NCI-H526 (cell line): ENCODE measurements around the gene NKD1.

Experiments
- DNase-seq, 2 experiments: peaks; one replicate each; lab custom pipeline; 2025; lab: John Stamatoyannopoulos, UW

NKD1 gene

DNA sequence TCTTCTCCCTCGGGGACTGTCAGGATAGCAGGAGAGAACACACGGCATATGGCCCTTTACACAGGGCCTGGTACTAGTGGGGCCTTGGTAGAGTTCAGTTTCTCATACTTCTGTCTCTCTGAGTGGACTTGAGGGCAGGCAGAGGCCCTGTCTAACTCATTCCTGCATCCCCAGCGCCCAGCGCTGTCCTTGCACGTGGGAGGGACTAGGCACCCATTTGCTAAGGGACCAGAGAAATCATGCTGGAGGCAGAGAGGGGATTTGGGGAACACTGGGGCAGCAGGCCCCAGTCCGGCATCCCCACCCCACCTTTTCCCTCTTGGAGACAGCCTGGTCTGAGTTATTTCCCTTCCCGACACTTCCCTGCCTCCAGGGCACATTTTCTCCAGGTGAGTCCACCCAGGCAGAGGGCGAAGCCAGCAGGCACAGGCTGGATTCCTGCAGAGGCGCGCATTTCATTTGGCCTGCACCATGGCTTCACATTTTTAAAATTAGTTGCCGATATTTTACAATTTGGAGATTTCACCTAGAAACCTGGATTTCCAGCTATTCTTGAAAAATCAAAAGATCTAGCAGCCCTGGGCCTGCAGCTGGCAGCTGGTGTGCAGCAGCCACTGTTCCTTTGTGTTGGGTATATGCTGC, 9.7 kb upstream of the NKD1 start:
- DNase-seq, result no peak

DNA sequence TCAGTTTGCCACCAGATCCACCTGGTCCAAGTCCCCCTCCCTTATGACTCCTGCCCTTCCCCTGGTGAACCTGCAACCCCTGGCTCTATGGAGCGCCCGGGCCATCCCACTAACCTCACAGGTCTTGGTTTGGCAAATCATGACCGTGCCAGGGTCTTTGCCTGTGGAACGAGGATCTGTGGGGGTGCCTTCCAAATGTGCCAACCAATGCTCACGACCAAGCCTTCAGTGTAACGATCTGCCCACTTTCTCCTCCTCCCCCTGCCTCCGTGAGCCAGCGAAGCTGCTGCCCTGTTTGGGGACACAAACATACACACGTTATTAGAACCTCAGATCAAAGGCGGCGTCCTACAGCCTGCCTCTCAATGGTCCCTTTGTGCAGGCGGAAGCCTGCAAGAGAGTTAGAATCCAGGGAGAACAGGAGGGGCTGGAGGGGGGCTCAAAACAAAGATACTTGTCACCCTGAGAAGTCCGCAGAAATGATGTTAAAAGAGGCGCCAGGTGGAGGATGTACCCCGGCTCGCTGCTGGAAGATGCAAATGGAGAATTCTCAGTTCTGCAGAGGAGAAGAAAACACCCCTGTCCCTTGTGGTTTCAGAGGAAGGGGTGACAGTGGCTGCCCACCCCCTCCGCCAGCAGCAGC, 9.0 kb upstream of the NKD1 start:
- no peak for DNase-seq

DNA sequence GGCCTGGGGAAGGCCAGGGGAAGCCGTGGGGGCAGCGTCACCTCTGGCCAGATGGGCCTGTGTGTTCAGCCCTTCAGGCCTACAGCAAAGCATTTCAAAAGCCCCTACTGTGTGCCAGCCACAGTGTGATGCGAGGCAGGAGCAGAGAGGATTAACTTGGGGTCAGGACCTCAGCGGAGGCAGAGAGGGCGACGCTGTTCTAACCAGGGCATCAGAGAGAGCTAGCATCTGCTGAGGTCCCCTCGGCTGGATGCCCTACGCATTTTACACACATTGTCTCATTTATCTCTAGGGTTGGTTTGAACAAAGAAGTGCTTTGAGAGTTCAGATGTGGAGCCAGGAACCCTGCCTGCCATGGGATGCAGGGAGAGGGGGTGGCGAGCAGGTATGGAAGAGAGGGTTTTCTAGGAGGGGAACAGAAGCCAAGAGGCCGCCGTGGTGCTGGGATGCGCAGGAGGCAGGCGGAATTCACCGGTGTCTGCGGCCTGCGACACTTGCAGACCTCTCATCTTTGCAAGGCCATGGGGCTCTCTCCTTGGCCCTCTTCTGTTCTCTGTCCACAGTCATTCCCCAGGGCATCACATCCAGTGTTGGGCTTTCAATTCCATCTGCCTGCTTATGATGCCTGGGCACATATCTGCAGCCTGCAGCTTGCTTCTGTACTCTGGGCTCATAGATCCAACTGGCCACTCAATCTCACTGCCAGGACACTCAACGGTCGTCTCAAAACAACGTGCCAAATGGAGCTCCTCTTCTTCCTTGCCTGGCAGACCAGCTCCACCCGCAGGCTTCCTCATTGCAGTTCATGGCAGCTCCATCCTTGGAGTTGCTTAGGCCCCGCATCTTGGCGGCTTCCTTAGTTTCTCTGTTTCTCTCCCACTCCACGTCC, 8.1 kb upstream of the NKD1 start:
- DNase-seq, result no peak

DNA sequence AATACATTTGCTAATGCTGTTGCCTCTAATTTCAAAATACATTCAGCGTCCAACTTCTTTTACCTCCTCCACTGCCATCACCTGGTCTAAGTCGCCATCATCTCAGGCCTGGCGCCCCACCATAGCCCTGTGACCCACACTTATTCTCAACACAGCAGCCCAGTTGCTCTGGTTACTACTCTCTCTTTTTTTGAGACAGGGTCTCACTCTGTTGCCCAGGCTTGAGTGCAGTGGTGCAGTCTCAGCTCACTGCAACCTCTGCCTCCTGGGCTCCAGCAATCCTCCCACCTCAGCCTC, 7.5 kb upstream of the NKD1 start:
- no peak for DNase-seq

DNA sequence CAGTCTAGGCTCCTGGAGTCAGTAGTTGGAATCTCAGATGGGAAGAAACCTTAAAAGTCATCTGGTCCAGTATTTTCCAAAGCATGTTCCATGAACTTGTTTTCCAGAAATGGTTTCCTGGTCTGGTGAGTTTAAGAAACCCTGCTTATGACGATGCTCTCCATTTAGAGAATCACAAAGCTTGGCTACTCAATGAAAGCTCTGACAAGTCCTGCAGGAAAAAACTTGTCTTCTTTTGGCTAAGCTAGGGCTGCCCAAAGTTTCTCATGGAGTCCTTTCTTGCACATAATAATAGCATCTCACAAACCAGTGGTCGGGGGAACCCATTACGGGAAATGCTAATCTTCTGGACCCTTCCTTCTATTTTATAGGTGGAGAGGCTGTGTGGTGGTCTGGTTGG, 5.5 kb upstream of the NKD1 start:
- no peak for DNase-seq

DNA sequence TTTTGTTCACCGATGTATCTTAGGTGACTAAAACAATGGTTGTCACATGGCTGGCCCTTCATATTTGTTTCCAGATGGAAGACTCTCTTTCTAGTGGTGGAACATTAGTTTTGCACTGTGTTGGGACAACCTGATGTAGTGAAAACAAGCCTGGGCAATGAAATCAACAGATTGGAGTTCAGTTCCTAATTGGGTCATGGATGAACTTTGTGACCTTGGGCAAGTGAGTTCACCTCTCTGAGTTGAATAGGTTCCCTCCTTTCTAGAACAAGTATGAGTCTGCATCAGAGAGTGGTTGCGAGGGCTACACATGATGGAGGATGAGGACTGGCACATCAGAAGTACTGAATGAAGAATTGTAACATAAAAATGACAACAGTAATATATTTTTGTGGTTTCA, 2.1 kb upstream of the NKD1 start:
- DNase-seq, result no peak

DNA sequence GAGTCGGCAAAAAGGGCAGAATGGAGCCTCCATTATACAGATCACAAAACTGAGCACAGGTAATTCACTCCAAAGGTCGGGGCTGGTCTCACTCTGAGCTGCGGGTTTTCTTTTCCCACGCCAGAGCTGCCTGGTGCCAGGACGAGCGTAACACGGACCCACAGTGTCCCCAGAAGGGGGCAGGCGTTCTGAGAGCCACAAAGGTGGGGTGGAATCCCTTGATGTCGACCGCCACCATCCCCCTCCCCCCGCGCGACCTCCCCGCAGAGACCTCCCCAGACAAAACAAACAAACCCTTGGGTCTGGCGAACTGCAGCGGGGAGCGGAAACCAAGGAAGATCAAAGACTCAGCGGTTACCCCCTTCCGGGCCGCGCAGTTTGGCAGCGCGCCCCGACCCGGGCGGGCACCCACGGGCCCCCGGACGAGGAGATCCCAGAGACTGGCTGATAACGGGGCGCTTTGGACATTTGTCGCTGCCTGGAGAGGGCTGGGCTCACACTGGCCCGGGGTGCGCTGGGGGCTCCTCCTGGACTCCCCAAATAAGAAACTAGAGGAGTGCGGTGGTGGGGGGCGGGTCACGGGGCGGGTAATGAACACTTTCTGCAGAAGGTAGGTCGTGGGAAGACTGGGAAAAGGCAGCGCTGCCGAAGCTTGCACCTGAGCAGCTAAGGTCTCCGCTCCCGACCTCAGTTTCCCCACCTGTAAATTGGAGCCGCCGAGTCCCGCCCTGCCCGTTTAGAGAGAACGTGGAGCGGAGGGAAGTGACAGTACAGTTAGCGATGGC, 664 bp upstream of the NKD1 start:
- peak; percentile 0 to 35 for DNase-seq

DNA sequence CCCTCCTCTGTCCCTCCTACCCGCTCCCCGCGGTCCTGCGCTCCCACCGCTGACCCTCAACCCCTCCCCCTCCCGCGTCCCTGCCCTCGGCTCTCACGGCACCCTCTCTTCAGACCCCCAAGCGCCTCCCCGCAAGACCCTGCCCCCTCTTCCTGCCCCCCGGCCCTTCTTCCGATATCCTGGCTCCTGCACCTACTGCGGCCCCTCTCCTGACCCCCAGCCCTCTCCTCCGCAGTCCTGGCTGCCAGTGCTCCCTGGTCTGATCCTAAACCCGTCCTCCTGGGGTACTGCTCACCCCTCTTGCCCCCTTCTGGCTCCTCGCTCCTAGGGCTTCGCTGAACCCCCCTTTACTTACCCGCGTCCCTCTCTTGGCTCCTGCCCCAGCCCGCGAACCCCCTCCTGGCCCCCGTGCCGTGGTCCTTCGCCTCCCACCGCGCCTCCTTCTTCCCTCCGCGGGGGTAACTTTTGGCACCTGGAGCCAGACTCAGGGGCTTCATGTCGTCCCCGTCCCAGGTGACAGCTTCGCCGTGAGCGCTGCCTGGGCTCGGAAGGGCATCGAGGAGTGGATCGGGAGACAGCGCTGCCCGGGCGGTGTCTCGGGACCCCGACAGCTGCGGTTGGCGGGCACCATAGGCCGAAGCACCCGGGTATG, 839 bp downstream of the NKD1 start:
- no peak for DNase-seq

DNA sequence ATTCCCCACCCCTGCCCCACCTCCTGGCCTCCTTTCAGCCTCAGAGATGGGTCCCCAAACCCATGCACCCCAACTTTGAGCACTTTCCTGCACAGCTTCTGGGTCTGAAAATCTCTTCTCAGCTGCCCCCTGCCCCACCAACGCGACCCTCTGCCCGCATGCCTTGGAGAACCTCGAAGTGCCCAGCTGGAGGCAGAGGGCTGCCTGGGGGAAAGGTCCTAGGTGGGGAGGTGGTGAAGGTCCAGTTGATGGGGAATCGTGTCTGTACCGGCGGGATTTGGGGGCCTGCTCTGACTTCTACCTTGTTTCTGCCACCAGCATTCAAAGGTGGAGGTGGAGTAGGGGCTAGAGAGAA, 1.3 kb downstream of the NKD1 start:
- no peak for DNase-seq

DNA sequence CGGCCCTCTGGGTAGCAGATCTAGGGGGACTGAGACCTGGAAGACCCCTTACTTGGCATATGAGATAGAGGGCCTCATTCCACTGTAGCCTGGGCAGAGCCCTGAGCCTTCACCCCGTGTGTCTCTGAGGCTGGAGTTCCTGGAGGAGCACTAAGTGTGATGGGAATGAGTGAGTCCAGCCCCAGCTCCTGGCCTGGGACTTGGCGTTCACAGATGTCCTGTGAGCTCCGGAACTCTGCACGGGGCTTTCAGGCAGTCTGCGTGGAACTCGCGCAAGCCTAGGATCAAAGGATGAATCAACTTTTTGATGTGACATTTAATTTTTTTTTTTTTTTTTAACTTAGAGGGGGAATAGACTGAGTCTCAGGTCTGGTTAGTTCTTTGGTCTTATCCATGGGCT, 1.8 kb downstream of the NKD1 start:
- no peak for DNase-seq

DNA sequence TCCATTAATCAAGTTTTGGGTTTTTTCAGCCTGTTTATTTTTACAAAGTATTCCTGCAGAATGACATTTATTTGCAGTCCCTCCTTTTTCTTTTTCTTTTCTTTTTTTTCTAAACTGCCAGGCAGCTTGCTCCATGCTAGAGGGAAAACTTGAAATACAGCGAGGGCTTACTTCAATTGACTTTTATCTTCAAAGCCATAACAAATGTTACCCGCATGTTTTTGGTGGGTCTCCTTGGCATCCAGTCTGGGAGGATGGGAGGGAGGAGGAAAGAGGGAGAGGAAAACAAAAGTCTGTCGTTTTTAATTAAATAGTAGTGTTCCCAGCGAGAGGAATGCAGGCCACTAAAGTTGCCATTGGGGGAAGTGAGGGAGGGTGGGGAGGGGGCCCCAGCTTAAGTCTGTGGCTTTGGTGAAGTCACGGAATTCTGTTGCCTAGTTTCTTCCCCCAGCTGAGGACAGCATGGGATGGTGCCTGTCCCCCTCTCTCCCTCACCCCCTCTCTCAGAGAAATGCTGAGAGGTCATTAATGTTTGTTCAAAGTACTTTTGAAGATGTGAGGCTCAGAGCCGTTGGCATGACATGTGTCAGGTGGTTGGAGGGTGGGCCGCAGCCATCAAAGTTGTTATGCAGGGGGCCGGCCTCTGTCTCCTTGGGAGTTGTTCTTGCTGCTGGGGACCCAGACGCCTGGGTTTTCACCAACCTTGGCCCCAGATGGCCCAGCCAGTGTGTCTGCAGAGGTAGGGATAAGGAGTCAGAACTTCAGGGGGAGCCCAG, 2.9 kb downstream of the NKD1 start:
- no peak for DNase-seq

DNA sequence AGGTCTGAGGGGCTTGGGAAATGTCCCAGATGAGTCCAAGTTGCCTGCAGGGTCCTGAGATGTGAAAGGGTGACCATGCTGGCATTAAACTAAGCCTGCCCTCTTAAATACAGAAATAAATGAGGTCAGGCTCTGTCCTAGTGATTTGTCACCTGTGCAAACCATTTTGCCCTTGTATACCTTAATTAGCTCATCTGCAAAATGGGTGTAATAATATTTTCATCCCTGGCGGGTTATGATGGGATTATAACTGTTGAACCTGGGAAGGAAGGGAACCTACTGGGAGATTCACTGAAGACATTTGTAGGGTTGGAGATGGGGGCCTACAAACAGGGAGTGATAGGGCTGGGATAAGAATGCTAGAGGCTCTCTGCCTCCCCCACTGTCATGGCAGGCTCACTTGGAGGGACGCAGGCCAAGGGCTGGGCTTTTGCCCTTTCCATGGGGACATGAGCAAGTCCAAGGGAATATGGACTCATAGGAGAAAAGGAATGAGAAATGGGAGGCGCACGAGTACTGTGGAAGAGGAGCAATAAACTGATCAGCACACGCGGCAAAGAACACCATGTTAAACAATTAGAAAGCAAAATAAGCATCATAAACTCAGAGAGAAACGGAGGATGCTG, 4.4 kb downstream of the NKD1 start:
- no peak for DNase-seq

DNA sequence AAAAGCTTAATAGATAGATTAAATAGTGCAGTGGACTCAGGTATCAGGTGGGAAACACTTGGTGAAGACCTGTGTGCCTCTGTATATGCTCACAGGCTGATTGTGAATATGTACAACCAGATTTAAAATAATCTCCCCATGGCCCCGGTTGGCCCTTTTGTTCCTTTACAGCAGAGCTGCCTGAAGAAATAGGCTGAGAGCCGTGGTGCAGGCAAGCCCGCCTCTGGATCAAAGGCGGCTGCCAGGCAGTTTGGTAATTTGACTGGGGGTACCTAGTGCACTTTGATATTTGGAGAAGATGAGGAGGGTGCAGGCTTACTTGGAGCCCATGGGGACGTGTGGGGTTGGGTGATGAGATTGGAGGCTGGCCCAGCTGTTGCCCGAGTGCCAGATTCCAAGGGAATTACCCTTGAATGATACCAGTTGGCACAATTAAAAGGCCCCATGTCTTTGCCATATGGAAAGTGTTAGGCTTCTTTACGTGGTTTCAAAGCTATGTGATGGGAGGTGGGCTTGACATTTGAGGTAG, 5.0 kb downstream of the NKD1 start:
- no peak for DNase-seq

DNA sequence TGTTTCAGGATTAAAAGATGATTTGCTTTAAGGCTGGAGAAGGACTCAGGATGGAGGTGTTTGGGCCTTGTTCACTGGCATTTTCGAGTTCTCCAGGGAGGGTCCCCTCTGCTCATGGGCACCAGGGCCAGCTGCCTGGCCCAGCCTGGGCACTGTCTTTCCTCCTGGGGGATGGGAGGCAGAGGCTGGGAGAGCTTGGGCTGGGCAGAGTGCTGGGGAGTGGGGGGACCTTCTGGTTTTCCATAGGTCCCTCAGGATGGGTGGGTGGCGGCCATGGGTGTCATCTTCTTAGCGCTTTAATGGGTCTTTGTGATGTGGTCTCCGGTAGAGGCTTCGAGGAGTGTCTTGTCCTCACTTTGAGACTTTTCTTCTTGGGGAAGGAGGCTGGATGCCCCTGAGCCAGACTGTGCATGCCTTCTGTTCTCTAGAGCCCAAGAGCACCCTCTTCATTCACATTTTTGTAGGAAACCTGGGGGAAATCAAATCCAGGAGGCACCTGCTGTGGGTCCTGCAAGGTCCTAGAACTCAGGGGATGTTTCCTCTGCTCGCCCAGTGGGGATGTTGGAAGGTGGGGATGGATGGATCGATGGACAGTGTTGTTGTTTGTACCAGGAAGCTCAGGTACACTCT, 5.7 kb downstream of the NKD1 start:
- no peak for DNase-seq

DNA sequence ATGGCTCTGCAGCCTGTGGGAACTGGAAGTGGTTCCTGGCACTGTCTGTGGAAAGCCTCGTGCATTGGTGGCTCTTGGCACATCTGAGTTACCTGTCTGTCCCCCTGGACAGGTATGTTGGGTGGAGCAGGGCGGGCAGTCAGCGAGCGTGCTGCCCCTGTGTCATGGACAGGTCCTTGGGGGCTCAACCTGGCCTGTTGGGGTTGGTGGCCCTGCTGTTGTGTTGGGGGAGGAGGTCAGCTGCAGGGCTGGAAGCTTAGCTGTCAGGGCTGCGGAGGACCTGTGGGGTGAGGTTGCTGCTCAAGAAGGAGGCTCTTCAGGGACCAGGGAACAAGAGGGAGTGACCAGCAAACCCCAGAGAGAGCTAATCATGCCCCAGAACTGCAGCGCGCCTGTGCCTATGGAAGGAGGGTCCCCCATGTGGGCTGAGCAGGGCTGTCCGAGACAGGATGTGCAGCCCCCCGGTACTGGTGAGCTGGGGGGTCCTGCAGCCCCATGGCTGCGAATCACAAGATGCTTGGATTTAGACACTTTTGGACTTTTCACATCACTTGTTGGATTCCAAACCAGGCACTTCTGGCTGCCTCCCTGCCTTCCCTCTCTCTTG, 7.2 kb downstream of the NKD1 start:
- DNase-seq, result no peak

DNA sequence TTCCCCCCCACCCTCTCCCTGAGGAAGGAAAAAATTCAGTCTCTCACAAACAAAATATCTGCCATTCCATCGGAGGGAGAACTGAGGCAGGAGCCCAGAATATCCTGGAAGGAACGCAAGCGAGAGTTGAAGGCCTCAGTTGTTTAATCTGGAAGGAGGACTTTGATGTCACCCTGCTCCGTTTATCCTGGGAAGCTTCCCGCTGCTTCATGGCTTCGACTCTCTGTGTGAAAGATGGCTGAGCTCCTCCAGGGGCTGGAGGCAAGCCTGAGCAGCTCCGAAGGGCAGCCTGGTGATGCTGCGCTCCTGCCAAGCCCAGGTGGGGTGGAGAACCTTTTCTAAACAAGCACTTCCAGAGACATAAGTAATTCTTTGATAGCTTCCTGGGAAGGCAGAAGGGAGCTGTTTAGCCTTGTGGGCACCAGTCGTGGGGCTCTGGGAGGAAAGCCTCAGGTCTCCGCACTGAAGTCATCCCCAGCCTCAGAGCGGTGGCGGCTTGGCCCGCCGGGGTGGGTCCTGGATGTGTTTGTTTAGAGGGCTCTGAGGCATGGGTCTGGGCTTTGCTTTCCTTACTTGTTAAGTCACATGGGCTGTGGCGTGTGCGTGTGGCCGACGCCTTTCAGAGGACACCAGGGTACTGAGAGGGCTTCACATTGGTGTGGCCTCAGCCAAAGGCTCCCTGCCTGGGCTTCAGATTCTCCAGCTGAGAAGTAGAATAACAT, 7.9 kb downstream of the NKD1 start:
- DNase-seq, result no peak

DNA sequence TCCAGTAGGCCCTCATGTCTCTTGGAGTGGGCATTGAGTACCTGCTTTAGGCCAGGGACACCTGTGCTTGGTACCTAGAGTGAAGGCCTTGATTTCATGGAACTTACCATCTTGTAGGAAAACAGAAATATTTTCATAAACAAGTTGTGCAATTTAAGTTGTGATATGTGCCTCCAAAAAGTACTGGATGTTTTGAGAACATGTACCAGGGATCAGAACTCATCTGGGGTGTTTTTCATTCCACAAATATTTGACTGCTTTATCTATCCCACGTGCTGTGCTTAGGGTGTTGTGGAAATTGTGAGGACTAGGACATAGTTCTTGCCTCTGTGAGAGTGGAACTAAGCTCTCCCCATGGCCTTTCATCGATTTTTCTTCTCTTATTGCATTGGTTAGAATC, 8.8 kb downstream of the NKD1 start:
- no peak for DNase-seq

DNA sequence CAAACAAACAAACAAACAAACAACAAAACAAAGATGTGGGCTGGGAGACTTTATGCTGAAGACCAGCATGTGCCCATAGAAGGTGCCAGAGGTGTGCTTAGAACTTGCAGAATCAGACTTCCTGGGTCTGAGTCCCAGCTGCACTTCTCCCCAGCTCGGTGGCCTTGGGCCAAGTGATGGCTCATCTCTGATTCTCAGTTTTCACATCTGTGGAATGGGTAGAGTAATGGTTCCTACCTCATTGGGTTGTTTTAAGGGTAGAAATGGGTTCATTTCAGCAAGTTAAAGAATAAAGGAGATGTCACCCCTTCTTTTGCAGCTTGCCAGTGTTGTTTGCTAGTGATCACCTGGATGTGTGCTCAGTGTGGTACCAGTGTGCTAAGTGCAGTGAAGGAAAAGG, 10.7 kb downstream of the NKD1 start:
- no peak for DNase-seq

DNA sequence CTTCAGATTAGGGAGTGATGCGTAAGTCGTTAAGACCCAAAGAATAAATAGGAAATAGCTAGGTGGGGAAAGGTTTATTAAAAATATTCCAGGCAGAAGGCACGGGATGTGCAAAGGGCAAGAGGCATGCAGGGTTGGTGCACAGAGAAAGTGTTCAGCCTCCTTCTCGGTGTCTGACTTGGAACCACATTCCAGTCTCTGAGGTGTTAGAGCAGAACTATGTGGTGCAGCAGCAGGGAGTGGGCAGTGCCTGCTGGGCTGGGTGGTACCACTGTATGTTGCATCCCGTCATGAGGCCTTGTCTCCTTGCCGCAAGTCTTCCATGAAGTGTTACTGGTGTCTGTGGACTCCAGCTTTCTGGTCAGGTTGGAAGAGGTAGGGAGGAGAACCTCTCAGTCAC, 11.1 kb downstream of the NKD1 start:
- no peak for DNase-seq
